GM20000 (cell line): Measurements from ENCODE around the gene SAP130.

ENCODE experiments used
- DNase-seq: peaks from one replicate; pipeline ENCODE4 v3.0.0; 2012; ENCODE audit warnings: low spot score
- CTCF ChIP-seq: IDR thresholded peaks from 2 replicates; pipeline ENCODE4 v1.5.1; 2012; ENCODE audit warnings: mild to moderate bottlenecking, control low read depth; ENCODE audit errors: extremely low read depth, missing control alignments

Gene SAP130

GRCh38 chr2:127893494-127893893 lies 134.4 kb downstream of the SAP130 start:
- no peak for TF ChIP-seq CTCF
- DNase-seq: no peak

DNA sequence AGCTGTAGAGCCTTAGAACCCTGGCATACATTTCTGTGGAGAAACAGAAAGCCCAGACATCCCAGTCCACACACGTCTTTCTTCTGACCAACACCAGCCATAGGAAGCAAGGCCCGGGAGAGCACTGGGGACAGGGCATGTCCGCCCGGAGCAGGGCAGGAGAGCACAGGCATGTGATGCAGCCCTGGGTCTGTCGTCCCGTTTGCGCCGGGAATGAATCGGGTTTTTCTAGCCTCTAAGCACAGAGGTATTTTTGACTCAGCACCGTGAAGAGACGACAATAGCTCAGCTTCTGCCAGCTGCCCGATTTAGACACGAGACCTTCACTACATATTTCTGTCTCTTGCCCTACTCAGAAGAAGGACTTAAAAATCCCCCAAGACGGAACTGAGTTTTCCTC lies 134.8 kb downstream of the SAP130 start:
- no peak for TF ChIP-seq CTCF
- no peak for DNase-seq

DNA sequence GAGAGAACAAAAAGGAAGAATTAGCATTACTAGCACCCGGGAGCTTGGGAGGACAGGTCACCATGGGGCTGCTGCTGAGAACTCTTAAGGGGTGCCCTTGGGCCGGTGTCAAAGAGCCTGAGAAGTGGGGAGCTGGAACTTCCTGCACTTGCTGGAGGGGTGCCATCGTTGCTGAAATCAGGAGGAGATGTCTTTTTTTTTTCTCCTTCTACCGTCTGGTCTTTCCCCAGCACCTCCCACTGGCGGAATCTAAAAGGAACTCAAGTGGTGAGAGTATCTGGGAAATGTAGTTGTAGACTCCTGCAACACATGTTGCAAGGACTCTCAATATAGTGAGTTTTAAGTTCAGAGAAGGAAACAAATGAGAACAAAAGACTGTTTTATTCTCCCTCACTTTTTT lies 136.0 kb downstream of the SAP130 start:
- TF ChIP-seq CTCF: no peak
- no peak for DNase-seq
